Stimulated activated CD8-positive, alpha-beta memory T cell treated with anti-CD3 and anti-CD28 coated beads, Interleukin-15, amount 100 ng/mL, for 48 hours (primary cell): ENCODE data around the gene PTPN18.
"Not testable (repeated sequence)": the region's sequence is repeated elsewhere in the genome, so short reads cannot be mapped to it uniquely, and the experiment has no call there.

Experiments used
- DNase-seq, 2 donors: peaks; one replicate each; pipeline ENCODE4 v3.0.0-alpha.2; 2020; ENCODE audit warnings: low read depth in 2 of 2

The PTPN18 gene, protein sequence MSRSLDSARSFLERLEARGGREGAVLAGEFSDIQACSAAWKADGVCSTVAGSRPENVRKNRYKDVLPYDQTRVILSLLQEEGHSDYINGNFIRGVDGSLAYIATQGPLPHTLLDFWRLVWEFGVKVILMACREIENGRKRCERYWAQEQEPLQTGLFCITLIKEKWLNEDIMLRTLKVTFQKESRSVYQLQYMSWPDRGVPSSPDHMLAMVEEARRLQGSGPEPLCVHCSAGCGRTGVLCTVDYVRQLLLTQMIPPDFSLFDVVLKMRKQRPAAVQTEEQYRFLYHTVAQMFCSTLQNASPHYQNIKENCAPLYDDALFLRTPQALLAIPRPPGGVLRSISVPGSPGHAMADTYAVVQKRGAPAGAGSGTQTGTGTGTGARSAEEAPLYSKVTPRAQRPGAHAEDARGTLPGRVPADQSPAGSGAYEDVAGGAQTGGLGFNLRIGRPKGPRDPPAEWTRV

DNA sequence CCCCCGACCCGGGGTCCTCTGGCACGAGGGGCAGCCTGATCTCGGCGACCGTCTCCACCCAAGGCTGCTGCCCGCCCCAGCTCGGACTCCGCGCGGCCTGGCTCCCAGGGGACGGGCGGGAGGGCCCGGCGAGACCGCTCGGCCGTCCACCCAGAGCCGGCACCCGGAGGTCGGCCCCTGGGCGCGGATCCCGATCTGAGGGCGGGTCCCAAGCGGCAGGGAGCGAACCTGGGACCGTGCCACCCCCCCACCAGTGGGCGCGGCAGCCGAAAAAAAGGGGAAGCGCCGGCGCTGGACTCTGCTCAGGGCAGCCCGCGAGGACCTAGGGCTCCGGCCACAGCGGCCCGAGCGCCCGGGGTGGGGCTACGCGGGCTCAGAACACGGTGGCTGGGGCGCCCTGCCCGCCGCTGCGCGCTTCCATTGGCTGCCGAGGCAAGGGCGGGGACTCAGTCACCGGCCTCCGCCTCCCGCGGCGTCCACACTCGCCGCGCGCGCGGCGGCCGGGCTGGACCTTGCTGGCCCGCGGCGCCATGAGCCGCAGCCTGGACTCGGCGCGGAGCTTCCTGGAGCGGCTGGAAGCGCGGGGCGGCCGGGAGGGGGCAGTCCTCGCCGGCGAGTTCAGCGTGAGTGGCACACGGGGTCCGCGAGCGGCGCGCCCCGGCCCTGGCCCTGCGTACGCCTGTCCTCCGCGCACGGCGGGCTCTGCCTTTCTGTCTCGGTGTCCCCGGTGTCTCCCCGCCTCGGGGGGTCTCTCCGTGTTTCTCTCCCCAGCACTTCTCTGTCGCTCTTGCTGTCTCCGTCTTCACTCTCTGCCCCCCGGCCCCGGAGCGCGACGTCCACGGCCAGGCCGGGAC lies at the start of gene PTPN18:
PTPN18 (plus strand) TSS at position 479 of the 854 bp plus-strand sequence; CDS start at position 531, 52 bp downstream.
- DNase-seq: peak; percentile 51 to 56

DNA sequence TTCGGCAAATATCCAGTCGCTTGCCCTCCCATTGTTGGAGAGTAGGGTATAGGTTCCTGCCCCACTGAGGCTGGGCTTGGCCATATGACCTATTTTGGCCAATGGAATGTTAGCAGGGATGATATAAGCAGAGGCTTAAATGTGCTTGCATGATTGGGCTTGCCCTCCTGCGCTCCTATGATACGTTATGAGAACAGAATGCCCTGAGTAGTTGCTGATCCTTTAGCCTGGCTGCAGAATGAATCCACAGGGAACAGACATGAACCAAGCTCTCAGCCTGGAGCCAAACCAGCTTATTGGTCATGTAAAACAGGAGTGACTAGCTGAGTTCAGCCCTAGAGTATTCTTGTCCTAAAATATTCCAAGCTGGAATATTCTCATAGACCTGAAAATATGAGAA lies 48.0 kb upstream of the PTPN18 start:
- DNase-seq: no peak

DNA sequence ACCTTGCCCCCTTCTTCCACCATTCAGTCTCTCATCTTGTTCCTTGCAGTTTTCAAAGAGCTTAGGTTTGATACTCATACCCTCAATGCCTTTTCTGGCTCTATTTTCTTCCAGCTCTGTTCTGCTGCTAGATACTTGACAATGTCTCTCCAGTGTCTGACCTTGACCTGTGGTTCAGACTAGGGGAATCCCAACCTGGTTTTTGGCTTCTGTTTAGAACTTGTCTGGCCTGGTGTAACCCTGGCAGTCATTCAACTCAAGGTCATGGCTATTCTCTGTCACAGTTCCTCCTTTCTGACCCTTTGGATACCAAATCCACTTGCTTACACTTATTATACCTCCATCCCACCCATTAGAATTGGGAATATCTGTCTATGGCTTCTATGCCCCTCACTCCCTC lies 45.0 kb upstream of the PTPN18 start:
- no peak for DNase-seq

DNA sequence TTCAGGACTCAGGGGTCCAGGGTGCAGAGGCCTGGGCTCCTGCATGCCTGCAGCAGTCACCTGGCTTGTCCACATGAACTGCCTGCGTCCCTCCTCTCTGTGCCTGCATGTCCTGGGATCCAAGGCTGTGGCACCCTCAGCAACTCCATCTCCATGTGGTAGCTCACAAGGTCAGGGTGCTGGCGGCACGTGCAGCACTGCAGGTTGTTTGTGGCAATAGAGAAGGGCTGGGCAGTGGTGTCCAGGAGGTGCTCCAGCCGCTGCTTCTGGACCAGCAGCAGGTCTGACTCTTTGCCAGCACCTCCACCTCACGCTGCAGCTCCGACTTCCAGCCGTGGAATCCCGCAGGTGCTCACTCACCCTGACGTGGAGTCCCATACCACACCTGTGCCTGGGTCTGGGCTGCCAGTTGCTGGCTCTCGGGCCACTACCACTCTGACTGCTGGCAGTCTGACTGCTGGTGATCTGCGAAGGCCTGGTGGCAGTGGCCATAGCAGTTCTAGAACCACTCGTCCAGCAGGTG lies 42.0 kb upstream of the PTPN18 start:
- no peak for DNase-seq

DNA sequence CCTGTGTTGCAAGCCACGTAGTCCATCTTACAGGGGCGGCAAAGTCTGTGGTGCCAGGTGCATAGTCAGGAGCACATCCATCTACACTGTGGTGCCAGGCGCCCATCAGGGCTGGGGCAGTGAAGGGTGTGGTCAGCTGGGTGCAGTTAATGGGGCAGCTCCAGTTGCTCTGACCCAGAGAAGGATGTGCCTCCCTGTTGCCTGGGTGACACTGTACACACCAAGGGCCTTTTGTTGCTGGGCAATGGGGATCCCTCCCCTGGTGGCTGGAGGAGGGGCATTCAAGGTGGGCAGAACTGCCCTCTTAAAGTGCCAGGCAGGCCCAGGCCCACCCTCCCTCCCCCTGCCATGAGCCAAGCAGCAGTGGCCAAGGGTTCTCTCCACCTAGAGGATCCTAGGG lies 41.5 kb upstream of the PTPN18 start:
- no peak for DNase-seq

DNA sequence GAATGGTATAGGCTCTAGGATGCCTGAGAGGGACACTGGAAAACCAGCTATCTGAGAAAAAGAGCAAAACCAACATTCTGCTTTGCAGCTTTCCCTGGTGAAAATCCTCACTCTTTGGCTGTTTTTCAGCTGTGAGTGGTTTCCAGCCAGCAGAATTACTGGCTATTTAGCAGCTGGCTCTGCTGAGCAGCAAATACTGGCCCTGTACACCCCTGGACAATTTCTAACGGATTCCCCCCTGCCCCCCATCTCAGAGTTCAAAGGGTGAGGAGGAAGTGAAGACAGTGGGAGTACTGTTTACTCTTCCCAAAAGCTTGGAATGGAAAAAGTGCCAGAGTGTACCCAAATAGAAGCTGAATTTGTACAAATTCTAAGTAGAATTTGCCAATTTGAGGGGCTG lies 39.3 kb upstream of the PTPN18 start:
- no peak for DNase-seq

DNA sequence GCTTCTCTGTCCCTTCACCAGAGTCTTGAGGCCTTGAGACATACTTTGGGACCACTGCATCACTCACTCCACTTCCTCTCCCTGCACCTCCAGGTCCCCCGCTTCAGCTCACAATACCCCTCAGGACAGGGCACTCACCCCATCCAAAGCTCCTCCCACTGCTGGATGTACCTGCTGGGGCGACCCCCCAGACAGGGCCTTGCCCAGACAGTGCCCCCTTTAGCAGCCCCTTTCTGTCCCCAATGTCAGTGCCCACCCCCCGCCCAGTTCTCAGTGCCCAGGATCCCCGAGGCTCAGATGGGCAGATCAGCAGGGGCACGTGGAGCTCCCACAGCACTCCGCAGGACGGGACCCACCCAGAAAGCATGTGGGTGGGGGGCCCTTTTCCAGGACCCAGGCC lies 37.0 kb upstream of the PTPN18 start:
- no peak for DNase-seq

DNA sequence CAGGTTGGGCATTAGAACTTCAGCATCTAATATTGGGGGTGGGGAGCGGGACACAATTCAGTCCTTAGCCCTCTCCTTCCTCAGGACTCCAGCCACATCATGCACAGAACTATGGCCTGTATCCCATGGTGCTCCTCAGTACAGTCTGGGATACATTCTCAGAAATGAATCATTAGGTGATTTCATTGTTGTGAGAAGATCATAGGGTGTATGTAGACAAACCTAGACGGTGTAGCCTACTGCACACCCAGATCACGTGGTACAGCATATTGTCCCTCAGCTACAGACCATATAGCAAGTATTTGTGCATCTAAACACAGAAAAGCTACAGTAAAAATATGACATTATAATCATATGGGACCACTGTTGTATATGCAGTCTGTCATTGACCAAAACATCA lies 36.3 kb upstream of the PTPN18 start:
- no peak for DNase-seq

DNA sequence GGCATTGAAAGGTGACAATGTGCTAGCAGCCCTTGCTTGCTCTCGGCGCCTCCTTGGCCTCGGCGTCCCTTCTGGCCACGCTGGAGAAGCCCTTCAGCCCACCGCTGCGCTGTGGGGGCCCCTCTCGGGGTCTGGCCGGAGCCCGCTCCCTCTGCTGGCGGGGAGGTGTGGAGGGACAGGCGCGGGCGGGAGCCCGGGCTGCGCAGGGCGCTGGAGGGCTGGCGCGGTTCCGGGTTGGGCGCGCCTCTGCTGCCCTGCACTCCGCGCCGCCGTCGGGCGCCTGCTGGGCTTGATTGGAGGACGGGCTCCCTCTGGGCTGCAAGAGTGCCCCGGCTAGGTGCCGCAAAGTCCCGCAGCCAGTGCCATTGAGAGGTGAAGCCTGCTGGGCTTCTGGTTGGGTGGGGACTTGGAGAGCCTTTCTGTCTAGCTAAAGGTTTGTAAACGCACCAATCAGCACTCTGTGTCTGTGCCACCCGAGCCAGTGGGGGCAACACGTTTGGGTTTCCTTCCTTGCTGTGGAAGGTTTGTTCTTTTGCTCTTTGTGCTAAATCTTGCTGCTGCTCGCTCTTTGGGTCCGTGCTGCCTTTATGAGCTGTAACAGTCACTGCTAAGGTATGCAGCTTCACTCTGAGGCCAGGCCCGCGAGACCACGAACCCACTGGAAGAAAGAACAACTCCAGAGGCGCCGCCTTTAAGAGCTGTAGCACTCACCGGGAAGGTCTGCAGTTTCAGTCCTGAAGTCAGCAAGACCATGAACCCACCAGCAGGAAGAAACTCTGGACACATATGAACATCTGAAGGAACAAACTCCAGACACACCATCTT lies 27.9 kb upstream of the PTPN18 start:
- DNase-seq: no peak

DNA sequence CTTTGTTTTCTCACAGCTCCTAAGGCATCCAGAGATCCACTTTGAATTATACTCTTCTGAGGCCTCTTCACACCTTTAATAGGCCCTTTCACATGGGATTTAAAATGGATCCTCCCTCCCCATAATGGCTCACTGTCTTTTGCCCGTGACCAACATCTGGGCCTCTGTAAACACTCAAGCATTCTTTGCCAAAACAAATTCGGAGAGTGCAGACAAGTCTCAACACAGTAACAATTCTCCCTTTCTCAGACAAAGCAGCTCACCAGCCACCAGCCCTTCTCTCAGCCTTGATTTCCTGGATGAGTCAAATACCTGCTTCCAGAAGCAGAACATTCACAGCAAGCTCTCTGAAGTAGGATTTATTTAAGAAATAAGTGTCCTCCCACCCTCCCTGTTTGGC lies 27.1 kb upstream of the PTPN18 start:
- DNase-seq: no peak

DNA sequence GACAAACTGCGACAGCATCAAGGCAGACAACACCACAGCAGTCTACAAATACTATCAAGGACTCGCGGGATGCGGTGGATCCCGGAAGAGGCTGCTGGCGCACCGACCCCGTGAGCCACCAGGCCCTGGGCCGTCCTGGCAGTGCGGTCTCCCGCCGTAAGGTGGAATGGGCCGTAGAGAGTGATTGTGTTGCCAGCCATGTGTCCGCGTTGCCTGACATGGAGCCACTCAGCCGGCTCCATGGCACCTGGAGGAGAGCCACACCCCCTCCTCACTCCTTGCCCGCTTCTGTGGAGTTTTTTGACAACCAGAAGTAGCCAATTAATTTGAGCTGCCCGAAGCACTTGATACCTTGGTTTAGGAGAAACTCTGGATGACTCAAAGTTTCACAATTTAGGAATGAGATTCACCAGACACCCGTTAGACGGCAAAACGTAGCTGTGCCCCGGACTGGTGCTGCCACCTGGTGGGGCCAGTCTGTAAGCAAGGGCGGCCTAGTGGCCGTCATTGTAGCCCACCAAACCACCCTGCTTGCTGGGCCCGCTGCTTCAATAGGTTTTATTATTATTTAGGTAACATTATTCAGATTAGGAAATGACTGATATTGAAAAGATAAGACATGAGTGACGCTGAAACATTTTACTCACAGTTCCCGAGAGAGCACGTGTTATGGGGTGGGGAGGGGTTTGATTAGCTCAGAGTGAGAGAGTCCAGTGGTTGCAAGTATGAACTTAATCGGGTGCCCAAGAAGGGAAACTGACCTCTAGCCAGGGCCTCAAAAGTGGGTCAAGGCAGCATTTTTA lies 23.4 kb upstream of the PTPN18 start:
- DNase-seq: peak; percentile 48 to 51

DNA sequence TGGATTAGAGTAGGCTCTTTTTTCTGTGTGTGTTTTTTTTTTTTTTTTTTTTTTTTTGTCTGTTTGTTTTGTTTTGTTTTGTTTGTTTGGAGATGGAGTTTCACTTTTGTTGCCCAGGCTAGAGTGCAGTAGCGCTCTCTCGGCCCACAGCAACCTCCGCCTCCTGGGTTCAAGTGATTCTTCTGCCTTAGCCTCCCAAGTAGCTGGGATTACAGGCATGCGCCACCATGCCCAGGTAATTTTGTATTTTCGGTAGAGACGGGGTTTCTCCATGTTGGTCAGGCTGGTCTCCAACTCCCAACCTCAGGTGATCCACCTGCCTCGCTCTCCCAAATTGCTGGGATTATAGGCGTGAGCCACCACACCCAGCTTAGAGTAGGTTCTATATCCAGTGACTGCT lies 22.6 kb upstream of the PTPN18 start:
- not testable (repeated sequence) for DNase-seq

DNA sequence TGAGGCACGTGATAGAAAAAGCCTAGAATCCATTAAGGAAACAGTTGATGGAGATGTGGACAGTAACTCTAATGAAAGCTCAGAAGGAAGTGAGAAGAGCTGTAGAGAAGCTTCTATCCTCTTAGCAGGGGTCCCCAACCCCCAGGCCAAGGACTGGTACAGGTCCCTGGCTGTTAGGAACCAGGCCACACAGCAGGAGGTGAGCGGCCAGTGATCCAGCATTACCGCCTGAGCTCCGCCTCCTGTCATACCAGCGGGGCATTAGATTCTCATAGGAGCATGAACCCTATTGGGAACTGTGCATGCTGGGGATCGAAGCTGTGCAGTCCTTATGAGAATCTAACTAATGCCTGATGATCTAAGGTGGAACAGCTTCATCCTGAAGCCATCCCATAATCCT lies 21.8 kb upstream of the PTPN18 start:
- DNase-seq: no peak

DNA sequence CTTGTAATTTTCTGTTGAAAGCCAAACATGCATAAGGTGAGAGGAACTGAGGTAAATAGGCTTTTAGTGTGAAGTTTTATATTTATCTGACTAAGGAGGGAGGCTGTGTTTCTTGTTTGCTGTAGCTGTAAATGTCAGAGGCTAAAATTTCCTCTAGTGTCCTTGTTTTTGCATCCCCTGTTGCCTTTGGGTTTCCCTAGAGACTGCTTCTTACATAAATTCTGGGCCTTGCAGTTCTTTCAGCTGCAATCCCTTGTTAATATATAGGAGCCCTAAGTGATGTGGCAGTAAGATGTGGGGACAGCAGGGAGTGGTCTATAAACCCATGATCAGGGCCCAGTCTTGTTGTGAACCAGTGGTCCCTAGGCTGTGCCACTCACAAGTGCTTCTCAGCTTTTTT lies 20.6 kb upstream of the PTPN18 start:
- no peak for DNase-seq

DNA sequence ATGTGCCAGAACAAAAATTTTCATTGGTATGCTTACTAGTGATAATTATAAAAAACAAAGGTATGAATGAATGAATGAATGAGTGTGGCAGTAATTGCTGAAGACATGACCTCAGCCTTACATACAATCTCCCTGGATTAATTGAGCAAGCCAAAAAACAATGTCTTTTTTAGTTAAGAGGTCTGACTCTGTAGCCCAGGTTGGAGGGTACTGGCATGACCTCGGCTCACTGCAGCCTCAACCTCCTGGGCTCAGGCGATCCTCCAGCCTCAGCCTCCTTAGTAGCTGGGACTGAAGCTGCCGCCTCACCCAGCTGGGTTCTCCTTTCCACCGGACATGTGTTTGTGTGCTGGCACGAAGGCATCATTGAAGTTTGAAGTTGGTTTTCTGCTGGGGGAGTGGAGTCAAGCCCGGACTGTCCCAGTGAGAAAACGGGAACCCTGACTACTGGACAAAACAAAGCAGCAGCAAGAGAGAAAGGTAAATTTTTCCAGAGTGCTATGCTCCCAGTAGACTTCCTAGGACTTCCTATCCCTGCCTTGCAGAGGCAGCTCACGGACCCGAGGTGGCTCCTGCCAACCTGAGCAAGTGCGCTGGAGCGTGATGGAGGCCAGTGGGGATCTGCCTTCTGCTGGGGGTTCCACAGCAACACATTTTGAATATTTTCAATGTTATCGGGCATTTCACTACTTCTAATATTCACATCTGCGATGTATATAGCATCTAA lies 19.5 kb upstream of the PTPN18 start:
- DNase-seq: no peak

DNA sequence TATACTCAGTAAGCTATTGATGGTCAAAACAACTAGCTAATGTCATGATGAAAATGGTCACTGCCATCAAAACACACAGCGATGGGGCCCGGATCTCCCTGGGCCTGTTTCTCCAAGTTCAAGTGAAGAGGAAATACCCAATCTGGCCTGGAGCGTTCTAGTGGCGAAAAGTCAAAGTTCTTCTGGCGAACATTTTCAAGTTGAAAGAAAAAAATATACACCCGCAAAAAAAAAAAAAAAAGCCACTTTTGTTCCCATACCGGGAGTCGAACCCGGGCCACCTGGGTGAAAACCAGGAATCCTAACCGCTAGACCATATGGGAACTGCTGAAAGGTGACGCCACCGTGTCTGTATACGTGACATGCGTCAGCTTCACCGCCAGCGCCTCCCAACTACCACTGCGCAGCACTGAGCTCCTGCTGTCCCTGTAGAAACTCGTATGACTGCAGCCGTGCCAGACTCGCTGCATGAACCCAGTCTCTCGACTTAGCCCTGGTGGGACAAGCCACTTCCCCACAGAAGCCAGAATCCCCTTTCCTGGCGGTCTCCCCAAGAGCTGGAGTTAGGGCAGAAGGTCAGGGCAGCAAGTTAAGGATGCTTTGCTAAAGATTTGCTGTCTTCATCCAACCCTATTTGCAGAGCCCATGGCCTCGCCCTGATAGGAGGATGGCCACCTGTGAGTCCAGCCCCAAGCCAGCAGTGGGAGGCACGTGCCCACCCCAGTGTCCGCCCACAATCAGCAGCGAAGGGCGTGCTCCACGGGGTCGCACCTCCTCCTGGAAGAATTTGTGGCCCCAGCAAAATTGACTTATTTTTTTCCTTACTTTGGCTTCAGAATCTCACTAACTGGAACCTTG lies 18.8 kb upstream of the PTPN18 start:
- peak in 1 of 2 donors; percentile 27 for DNase-seq

DNA sequence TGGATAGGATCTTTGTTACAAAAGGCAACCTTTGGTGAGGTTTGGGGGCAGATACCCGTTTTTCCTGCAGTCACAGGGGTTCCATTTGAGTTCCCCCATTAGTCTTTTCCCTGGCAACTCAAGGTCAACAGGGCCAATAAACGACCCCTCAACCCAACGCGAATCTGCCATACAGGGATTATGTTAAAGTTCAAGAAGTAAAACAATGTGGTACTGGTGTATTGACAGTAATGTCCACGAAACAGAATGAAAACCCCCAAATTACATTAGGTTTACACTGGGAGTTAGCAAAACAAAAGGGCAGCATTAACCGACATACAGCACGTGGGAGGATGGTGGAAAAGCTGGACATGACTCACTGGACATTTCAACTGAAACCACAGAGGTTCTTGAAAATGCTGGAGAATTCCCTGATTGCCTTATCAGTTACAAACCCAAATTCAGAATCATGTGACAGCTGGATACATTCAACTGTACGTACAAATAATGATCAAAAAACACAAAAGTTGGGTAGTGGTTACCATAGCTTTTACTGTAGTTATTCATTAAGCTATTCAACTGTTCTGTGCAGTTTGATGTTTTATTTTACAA lies 18.0 kb upstream of the PTPN18 start:
- no peak for DNase-seq

DNA sequence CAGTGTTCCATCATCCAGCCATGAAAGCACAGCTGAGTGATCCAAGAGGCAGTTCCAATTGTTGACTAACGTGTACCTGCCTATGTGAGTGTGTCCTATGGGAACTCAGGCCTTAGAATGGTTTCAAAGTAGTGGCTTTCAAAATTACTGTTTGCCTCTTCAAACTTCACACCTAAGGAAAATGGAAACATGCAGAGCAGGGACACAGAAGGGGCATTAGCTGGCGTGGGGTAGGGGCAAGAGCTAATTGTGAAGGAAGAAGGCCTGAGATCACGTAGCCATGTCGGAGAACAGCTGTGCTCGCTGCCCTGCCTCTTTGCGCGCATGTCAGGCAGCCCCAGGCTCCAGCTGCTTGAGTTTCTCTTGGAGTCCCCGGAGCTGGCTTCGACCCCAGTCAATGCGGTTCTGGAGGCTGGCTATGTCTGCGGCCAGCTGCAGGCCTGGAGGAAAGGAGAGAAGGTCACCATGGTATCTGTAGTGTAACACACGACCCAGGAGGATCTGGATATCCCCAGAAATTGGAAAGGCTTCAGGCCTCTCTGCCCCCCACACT lies 17.0 kb upstream of the PTPN18 start:
- no peak for DNase-seq
